Stimulated activated CD8-positive, alpha-beta memory T cell treated with anti-CD3 and anti-CD28 coated beads, Interleukin-15, amount 100 ng/mL, for 48 hours (primary cell): ENCODE results near the gene DENND1C.
"Not testable (repeated sequence)": the region's sequence is repeated elsewhere in the genome, so short reads cannot be mapped to it uniquely, and the experiment has no call there.

ENCODE experiments used
- DNase-seq, 2 donors: peaks; one replicate each; pipeline ENCODE4 v3.0.0-alpha.2; 2020; ENCODE audit warnings: low read depth in 2 of 2

The DENND1C gene

GRCh38 chr19:6457958-6458694, 23.5 kb downstream of the DENND1C start:
- DNase-seq = no peak

DNA sequence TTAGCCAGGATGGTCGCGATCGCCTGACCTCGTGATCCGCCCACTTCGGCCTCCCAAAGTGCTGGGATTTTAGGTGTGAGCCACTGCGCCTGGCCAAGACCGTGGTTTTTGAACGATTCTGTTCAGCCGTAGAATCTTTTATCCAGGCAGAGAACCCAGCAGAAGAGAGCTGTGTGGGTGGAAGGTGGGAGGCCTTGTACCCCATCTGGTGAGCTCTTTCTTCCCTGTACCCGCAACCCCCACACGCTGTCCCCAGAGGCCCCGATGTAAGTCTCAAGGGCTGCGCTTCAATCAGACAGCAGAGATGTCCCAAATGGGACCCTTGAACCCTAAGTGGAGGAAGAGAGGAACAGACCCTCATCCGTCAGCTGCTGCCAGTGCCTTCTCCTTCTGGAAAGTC, 25.7 kb downstream of the DENND1C start:
- DNase-seq = no peak

DNA sequence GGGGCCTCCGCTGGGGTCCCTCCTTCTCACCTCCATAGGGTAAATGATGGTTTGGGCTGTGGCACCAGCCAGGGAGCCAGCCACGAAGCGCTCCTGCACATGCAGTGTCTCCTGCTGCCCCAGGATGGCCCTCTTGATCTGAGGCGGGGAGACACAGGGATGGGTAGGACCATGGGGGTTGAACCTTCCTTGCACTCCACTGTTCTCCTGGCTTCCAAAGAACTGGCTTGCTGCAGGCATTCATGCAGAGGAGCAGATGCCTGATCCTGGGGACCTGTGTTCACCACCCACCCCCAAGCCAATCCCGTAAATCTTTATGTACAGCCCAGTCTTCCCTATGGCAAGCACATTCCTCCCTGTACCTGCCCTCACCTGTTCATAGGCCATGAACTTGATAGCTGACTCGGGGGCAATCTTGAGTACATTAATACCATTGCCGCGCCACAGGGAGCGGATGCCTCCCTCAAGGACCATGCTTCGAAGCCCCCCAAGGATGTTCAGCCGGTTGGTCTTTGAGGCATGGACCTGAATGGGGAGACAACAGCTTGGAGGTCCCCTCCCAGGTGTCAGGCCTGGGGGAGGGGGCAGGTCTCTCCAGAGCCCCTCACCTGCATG, 27.5 kb downstream of the DENND1C start:
- DNase-seq = no peak

DNA sequence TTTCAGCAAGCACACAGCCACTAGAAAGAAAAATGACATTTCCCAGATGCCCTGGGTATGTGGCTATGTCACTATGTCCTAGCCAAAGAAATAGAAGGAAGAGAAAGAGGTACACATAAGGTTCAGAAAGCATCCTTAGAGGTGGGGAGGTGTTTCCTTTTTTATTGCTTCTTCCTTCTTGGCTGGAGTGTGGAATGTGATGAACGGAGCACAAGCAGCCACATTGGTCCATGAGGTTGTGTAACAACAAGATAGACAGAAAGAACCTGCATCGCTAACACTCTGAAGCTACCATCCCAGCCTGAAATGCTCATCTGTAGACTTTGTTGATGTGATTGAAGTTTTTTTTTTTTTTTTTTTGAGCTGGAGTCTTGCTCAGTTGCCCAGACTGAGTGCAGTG, 28.7 kb downstream of the DENND1C start:
- no peak for DNase-seq

- DNase-seq = no peak
These were observed 29.4 kb downstream of the DENND1C start for GRCh38 chr19:6452223-6452614.

DNA sequence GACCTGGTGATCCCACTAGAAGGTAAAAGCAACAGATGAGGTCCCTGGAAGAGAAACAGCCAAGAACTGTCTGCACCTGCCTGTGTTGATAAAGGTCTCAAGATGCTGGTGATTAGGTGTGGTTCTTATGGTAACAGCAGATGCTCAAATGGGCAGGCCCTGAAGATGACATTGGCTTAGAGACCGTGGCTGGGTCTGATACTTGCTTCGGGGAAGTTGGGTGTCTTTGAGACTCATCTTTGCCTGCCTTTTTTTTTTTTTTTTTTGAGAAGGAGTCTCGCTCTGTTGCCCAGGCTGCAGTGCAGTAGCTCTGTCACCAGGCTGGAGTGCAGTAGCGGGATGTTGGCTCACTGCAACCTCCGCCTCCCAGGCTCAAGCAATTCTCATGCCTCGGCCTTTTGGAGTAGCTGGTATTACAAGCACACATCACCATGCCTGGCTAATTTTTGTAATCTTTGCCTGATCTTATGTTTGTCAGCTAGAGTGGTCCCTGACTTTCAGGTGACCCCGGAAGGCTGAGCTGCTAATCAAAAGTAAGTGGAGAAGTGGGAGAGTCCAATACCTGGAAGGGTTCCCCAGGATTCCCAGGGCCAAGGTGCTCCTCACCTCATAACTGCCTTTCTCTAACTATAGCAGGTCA, 29.9 kb downstream of the DENND1C start:
- no peak for DNase-seq

DNA sequence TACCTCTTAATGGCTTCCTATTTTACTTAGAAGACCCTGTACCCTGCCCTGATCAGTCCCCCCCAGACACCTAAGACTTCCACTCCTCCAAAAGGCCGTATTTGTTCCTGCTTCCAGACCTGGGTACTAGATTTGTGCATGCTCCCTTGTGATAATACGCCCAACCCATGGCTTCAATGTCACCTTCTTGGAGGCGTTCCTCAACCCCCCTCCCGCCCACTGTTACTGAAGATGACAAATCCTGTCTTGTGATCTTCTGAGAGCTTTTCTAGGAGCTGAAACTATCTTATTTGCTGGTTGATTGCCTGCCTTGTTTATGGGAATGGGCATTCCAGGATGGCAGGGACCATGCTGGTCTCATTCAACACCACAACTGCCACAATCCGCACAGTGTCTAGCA, 31.4 kb downstream of the DENND1C start:
- DNase-seq = no peak

GRCh38 chr19:6448045-6448444, 33.5 kb downstream of the DENND1C start:
- no peak for DNase-seq

GRCh38 chr19:6446452-6446851, 35.1 kb downstream of the DENND1C start:
- DNase-seq = no peak

DNA sequence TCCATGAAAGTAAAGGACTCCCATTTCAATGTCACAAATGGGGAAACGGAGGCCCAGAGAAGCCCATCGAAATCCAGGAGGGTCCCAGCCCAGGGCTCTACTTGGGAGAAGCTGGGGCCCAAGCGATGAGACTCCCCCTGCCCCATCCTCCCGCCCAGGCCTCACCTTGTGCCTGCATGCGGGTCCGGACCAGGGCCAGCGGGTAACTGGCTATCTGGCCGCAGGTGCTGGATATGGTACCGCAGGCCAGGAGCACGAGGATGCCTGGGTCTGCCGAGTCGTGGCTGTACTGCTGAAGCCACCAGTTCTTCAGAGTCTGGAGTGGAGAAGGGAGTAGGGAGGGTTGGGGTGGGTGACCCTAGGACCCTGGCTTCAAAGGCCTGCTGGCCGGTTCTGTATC, 37.6 kb downstream of the DENND1C start:
- no peak for DNase-seq

DNA sequence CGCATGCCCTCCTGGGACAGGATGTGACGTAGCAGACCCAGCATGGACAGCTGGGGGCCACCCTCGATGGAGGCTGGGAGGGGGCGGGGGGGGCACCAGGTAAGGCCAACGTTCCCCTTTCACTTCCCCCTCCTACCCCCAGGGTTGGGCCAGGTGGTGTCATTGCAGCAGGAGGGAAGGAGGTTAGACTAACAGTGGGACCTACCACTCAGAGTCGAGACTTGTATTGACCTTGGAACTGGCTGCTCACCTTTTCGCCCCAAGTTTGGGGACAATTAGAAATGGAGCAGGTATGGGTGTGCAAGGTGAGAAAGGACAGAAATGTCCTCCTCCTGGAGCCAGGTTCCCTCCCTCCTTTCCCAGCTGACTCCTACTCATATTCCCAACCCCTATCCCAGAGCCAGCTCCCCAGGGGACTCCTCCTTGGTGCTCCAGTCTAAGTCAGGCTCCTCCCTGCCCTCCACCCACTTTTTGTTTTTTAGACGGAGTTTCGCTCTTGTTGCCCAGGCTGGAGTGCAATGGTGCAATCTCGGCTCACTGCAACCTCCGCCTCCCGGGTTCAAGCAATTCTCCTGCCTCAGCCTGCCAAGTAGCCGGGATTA, 39.4 kb downstream of the DENND1C start:
- DNase-seq = no peak

GRCh38 chr19:6440905-6441304, 40.7 kb downstream of the DENND1C start:
- DNase-seq = no peak

- DNase-seq = no peak
These were observed 41.8 kb downstream of the DENND1C start for GRCh38 chr19:6439743-6440142.

DNA sequence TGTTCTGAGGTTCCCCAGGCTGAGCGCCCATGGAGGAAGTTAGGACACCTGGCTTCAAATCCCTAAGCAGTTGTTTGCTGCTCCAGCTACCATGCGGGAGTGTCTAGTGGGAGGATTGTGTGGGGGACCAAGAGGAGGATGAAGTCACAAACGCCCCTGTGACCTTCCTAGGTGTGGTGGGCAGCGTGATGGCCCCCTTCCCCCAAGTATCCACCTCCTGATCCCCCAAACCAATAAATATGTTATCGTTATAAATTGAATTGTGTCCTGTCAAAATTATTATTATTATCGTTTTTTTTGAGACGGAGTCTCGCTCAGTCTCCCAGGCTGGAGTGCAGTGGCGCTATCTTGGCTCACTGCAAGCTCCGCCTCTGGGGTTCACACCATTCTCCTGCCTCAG, 47.9 kb downstream of the DENND1C start, which contains the start of gene SLC25A41:
Gene SLC25A41, minus strand, starts transcription at position 101 of the 400 bp plus-strand sequence. Its CDS starts 70 bp downstream, at position 31.
- no peak for DNase-seq

DNA sequence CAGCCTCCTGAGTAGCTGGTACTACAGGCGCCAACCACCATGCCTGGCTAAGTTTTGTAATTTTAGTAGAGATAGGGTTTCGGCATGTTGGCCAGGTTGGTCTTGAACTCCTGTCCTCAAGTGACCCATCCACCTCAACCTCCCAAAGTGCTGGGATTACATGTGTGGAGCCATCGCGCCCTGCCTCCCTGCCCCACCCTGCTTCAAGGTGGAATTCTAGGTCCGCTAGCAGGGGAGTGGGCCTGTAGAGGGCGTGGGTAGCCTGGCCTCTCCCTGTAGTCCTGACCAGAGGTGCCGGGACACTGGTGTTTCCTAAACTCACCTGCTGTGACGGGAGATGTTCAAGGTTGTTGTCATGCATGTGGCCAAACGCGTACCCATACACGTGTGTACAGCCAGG, 48.4 kb downstream of the DENND1C start:
- DNase-seq = no peak

DNA sequence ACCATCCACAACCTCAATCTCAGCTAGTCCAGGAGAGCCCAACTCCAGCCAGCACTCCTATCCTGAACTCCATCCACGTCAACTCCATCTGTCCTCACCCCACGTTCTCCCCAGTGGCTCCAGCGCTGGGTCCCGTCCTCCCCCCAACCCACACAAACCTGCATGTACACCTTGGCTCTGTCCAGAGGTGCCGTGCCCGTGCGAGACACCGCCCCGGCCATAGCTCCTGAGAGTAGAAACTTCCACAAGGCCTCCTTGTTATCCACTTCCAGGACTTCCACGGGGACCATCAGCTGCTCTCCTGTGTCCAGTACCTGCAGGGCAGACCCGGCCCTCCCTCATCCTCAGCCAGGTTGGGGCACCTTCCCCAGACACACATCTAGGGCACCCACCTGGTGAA, 49.7 kb downstream of the DENND1C start:
- no peak for DNase-seq

GRCh38 chr19:6429419-6430221, 52.0 kb downstream of the DENND1C start:
- DNase-seq = no peak

- not testable (repeated sequence) for DNase-seq
These were observed 52.7 kb downstream of the DENND1C start for GRCh38 chr19:6428692-6429418.

- no peak for DNase-seq
These were observed 54.5 kb downstream of the DENND1C start for GRCh38 chr19:6427131-6427530.

- DNase-seq = no peak
These were observed 55.6 kb downstream of the DENND1C start for GRCh38 chr19:6425732-6426620.
